Astrocyte of the spinal cord (primary cell): ENCODE data around the gene TMEM47.

Experiments
- DNase-seq: peaks from one replicate; pipeline ENCODE4 v3.0.0; 2011; ENCODE audit warnings: low read depth, low spot score
- H3K4me3 ChIP-seq: 2 replicates; pipeline ENCODE4 v1.5.1; 2011; ENCODE audit warnings: low read depth, mild to moderate bottlenecking, low read length, moderate library complexity
- in situ Hi-C: cut with HindIII; loops from 2 replicates; pipeline ENCODE4 v1.10.0; 2017; ENCODE audit warnings: low sequenced_read_pairs
- TF ChIP-seq, protein P1 (sequence below): IDR thresholded peaks from 2 replicates; pipeline ENCODE4 v1.5.1; 2012; ENCODE audit warnings: low read depth, mild to moderate bottlenecking, low read length, inconsistent platforms

TMEM47 gene

DNA sequence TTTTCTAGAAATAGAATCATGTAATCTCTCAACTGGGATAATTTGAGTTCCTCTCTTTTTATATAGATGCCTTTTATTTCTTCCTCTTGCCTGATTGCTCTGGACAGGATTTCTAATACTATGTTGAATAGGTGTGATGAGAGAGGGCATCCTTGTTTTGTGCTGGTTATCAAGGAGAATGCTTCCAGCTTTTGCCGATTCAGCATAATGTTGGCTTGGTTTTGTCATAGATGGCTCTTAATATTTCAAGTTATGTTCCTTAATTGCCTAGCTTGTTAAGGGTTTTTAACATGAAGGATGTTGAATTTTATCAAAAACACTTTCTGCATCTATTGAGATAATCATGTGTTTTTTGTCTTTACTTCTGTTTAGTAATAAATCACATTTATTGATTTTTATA, 58.7 kb downstream of the TMEM47 start:
- no peak overlapping the region for H3K4me3 ChIP-seq
- in situ Hi-C loops = no loop called here
- TF ChIP-seq, protein P1, sequence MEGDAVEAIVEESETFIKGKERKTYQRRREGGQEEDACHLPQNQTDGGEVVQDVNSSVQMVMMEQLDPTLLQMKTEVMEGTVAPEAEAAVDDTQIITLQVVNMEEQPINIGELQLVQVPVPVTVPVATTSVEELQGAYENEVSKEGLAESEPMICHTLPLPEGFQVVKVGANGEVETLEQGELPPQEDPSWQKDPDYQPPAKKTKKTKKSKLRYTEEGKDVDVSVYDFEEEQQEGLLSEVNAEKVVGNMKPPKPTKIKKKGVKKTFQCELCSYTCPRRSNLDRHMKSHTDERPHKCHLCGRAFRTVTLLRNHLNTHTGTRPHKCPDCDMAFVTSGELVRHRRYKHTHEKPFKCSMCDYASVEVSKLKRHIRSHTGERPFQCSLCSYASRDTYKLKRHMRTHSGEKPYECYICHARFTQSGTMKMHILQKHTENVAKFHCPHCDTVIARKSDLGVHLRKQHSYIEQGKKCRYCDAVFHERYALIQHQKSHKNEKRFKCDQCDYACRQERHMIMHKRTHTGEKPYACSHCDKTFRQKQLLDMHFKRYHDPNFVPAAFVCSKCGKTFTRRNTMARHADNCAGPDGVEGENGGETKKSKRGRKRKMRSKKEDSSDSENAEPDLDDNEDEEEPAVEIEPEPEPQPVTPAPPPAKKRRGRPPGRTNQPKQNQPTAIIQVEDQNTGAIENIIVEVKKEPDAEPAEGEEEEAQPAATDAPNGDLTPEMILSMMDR = no peak
- DNase-seq = no peak

DNA sequence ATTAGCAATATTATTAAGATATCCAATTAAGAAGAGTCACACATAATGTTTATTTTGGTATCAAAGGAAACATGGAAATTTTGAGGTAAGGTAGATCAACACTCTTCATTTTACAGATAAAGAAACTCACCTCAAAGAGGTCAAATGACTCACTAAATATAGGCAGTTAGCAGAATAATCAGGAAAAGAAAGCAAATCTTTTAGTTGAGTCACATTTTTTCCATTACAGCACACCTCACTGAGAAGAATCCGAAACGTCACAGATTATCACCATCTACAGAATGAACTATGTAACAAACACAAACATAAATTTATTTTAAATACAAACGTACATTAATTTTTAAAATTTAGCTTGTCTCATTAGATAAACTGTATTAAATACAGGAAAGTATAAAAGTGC, 70.1 kb downstream of the TMEM47 start:
- TF ChIP-seq, protein P1 = no peak
- DNase-seq = no peak
- no peak overlapping the region for H3K4me3 ChIP-seq
- in situ Hi-C loops = no loop called here

DNA sequence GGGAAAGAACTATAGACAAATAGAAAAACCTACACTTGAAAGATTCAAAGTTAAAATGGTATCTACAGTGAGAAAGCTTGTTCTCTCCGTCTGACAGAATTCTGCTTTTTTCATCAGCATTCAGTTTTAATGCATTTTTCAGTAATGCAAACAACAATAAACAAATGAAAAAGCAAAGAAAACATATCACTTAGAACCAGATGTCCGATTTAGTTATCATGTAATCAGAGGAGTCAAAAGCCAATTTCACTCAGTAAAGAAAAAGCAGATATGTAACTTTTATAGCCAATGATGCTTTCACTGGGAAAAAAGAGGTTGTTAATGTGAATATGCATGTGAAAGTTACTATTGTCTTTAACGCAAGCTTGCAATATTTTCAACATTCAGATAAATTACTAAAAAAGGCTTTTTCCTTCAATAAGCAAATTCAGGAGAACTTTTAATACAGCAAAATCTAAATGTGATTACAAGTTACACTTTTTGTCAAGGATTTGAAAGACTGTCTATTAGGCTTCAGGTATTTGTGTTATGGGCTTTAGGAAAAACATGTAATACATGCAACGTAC, 70.7 kb downstream of the TMEM47 start:
- in situ Hi-C loops = no loop called here
- no peak overlapping the region for H3K4me3 ChIP-seq
- no peak for DNase-seq
- TF ChIP-seq, protein P1 = no peak

GRCh38 chrX:34585561-34585960, 71.5 kb downstream of the TMEM47 start:
- no peak for DNase-seq
- in situ Hi-C loops = no loop called here
- no peak overlapping the region for H3K4me3 ChIP-seq
- TF ChIP-seq, protein P1 = no peak

- TF ChIP-seq, protein P1 = no peak
- in situ Hi-C loops = no loop called here
- no peak for DNase-seq
- no peak overlapping the region for H3K4me3 ChIP-seq
Measured at GRCh38 chrX:34584781-34585180, 72.3 kb downstream of the TMEM47 start.

- no peak overlapping the region for H3K4me3 ChIP-seq
- in situ Hi-C loops = no loop called here
Measured at GRCh38 chrX:34580069-34580468, 77.0 kb downstream of the TMEM47 start.

More at GRCh38 chrX:34580069-34580468, 77.0 kb downstream of the TMEM47 start:
- no peak for DNase-seq
- TF ChIP-seq, protein P1 = no peak
